Uterus (tissue), 4 donors: ENCODE measurements around the gene CASP8AP2. TPM values are rescaled to one million over a fixed set of nuclear protein-coding genes. Genes with fewer than 3 reads are reported as not detected.
"Not testable (repeated sequence)": the region's sequence is repeated elsewhere in the genome, so short reads cannot be mapped to it uniquely, and the experiment has no call there.

Experiments used
- DNase-seq, 2 donors: peaks; one replicate each; pipeline ENCODE4 v3.0.0-alpha.2; 2019 to 2020
- H3K27ac ChIP-seq, 2 donors: fragments of 200-600 bp; sonication (generic); 1 replicate in 1 of 2; 2 replicates in 1 of 2; pipeline ENCODE4 v1.5.1; 2016 to 2018
- H3K27me3 ChIP-seq, 2 donors: fragments of 200-600 bp; sonication (generic); one replicate each; pipeline ENCODE4 v1.5.1; 2018 to 2019; ENCODE audit warnings: control low read depth in 1 of 2
- H3K36me3 ChIP-seq, 2 donors: fragments of 200-600 bp; sonication (generic); one replicate each; pipeline ENCODE4 v1.5.1; 2019; ENCODE audit warnings: control low read depth in 1 of 2
- H3K4me1 ChIP-seq, 2 donors: fragments of 200-600 bp; sonication (generic); one replicate each; pipeline ENCODE4 v1.5.1; 2018 to 2019; ENCODE audit warnings: control low read depth in 1 of 2
- H3K4me3 ChIP-seq, 2 donors: fragments of 200-600 bp; sonication (generic); 1 replicate in 1 of 2; 2 replicates in 1 of 2; pipeline ENCODE4 v1.5.1; 2018 to 2019; ENCODE audit warnings: mild to moderate bottlenecking in 1 of 2
- H3K9me3 ChIP-seq, 2 donors: fragments of 200-600 bp; sonication (generic); one replicate each; pipeline ENCODE4 v1.5.1; 2019; ENCODE audit warnings: control low read depth in 1 of 2
- CTCF ChIP-seq, 4 experiments: fragments of 200-600 bp in 2 of 4; fragments of 450-650 bp in 2 of 4; sonication (generic) in 2 of 4; IDR thresholded peaks; one replicate each; pipeline ENCODE4 v1.5.1; 2016 to 2019; ENCODE audit warnings: antibody characterized with exemption in 4 of 4, mild to moderate bottlenecking in 2 of 4, moderate library complexity in 1 of 4
- POLR2A ChIP-seq, 2 donors: fragments of 450-650 bp; IDR thresholded peaks; one replicate each; pipeline ENCODE4 v1.6.1; 2016; ENCODE audit warnings: antibody characterized with exemption in 2 of 2, mild to moderate bottlenecking in 1 of 2, moderate library complexity in 1 of 2
- intact Hi-C: fragments of 100-400 bp; cut with DNase I; formaldehyde crosslinking; loops from one replicate; pipeline ENCODE4 v1.15.1; 2023; ENCODE audit warnings: low total_unique reads
- total RNA-seq, 4 donors: library from RNA; depleted of rRNA in 3 of 4; stranded (reverse); fragments of >200 nt in 3 of 4; gene quantifications; one replicate each; pipeline versions ENCODE4 v1.1.0 to v1.2.4, GENCODE V29; 2014 to 2023
- donor health status: DM: yes; HTN: yes; CAD: no.

Gene CASP8AP2
- total RNA-seq, 4 donors from 2014 or later, result 22.0 to 37.6 (median 29.6) TPM

- peak within 1 kb of the TSS; percentile 73 to 90 for H3K4me3 ChIP-seq
- intact Hi-C loops, result no loop called here
- no peak for TF ChIP-seq CTCF (IDR thresholded peaks at IDR 0.05)
- TF ChIP-seq POLR2A (IDR thresholded peaks at IDR 0.05), result peak; percentile 56 to 67
- peak; percentile 87 to 88 for DNase-seq
- H3K27me3 ChIP-seq, result no peaks in the 10 kb centered on the region
- peak within 1 kb of the TSS; percentile 79 to 80 for H3K27ac ChIP-seq
- H3K4me1 ChIP-seq, result peaks cover 3 to 6% of the 10 kb centered on the region in 2 donors
- no peaks in the 10 kb centered on the region for H3K9me3 ChIP-seq
- no peaks in the 10 kb centered on the region for H3K36me3 ChIP-seq
Measured at GRCh38 chr6:89819336-89820130, 10.1 kb upstream of the CASP8AP2 start, which contains the start of gene MDN1. Gene MDN1 (minus strand): TSS chr6:89819794. CDS start chr6:89819607, 187 bp downstream.

- Histone ChIP-seq H3K36me3 (no peaks in the 10 kb centered on the region), H3K4me1 (peaks cover 0 to 7% of the 10 kb centered on the region in 2 donors), H3K9me3 (no peaks in the 10 kb centered on the region), H3K4me3 (no peak overlapping the region), H3K27ac (no peak overlapping the region), H3K27me3 (no peaks in the 10 kb centered on the region)
- no peak for DNase-seq
- intact Hi-C loops, result no loop called here
- TF ChIP-seq CTCF (IDR thresholded peaks at IDR 0.05) (no peak), POLR2A (IDR thresholded peaks at IDR 0.05) (no peak)
Measured at GRCh38 chr6:89826029-89826528, 3.6 kb upstream of the CASP8AP2 start.

GRCh38 chr6:89828475-89828987 lies 1.1 kb upstream of the CASP8AP2 start:
- H3K27me3 ChIP-seq, H3K4me1 ChIP-seq, H3K36me3 ChIP-seq, intact Hi-C loops, H3K9me3 ChIP-seq, DNase-seq: not testable (repeated sequence)
- Histone ChIP-seq H3K27ac (peak overlapping the region; percentile 67 to 89), H3K4me3 (peak overlapping the region; percentile 58 to 81)

- H3K27me3 ChIP-seq, result no peaks in the 10 kb centered on the region
- no peaks in the 10 kb centered on the region for H3K36me3 ChIP-seq
- intact Hi-C loops, result no loop called here
- peak overlapping the region; percentile 58 to 81 for H3K4me3 ChIP-seq
- no peak for DNase-seq
- H3K27ac ChIP-seq, result peak overlapping the region; percentile 67 to 89
- no peak for TF ChIP-seq CTCF (IDR thresholded peaks at IDR 0.05)
- TF ChIP-seq POLR2A (IDR thresholded peaks at IDR 0.05), result no peak
- peaks cover 0 to 8% of the 10 kb centered on the region in 2 donors for H3K4me1 ChIP-seq
- no peaks in the 10 kb centered on the region for H3K9me3 ChIP-seq
Measured at GRCh38 chr6:89828988-89829471, 650 bp upstream of the CASP8AP2 start.

GRCh38 chr6:89830170-89830809 lies 610 bp downstream of the CASP8AP2 start:
- no peaks in the 10 kb centered on the region for H3K27me3 ChIP-seq
- DNase-seq, result no peak
- H3K27ac ChIP-seq, result peak overlapping the region; percentile 58 to 84
- H3K9me3 ChIP-seq, result no peaks in the 10 kb centered on the region
- peaks cover 0 to 8% of the 10 kb centered on the region in 2 donors for H3K4me1 ChIP-seq
- peak overlapping the region; percentile 58 to 81 for H3K4me3 ChIP-seq
- H3K36me3 ChIP-seq, result no peaks in the 10 kb centered on the region
- TF ChIP-seq POLR2A (IDR thresholded peaks at IDR 0.05) (no peak), CTCF (IDR thresholded peaks at IDR 0.05) (no peak)
- intact Hi-C loops, result no loop called here
